Raji (cell line): Measurements from ENCODE around the gene S100G.

ENCODE experiments used
- POLR2A ChIP-seq: IDR thresholded peaks from 2 replicates; pipeline ENCODE4 v1.6.1; 2011; ENCODE audit warnings: low read depth, low read length, control low read depth; ENCODE audit not compliant: insufficient read depth

S100G gene

GRCh38 chrX:16683007-16683664 is 33.2 kb downstream of the S100G start:
- TF ChIP-seq POLR2A, result no peak

GRCh38 chrX:16687514-16687913 is 37.6 kb downstream of the S100G start:
- TF ChIP-seq POLR2A, result no peak

DNA sequence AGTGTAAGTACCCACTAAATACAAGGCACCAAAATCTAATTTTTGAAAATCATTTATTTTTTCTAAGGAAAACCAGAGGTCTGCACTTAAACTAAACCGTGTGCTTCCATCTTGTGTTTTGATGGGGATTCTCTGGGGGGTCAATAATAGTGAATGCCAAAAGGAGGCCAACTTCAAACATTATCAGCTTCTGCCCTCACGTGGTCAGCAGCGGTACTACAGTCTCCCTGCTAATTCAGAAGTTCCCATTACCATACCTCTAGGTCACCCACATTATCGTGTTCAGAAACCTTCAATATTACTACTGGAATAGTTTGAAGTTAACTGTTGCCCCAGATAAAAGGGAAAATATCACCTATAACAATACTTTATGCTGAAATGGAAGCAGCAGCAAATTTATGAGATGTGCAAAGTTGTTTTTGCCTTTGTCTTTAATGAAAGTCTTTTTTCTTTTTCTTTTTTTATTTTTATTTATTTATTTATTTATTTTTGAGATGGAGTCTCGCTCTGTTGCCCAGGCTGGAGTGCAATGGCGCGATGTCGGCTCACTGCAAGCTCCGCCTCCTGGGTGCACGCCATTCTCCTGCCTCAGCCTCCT is 45.2 kb downstream of the S100G start:
- no peak for TF ChIP-seq POLR2A

DNA sequence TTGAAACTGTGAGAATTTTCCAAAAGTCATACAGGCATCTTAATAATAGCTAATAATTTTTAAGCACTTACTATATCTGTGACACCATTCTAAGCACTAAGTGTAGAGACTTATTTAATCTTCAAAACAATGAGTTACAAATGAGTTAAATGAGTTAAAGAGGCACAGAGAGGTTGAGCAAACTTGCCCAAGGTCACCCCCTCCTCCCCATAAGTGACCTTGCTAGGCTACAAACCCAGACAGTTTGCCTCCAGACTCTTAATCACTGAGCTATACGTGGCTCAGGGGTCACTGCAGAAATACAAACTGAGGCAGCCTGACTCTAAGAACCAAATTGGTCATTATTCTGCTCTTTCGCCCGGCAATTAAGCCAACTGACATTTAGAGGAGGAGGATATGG is 47.0 kb downstream of the S100G start:
- TF ChIP-seq POLR2A, result no peak

DNA sequence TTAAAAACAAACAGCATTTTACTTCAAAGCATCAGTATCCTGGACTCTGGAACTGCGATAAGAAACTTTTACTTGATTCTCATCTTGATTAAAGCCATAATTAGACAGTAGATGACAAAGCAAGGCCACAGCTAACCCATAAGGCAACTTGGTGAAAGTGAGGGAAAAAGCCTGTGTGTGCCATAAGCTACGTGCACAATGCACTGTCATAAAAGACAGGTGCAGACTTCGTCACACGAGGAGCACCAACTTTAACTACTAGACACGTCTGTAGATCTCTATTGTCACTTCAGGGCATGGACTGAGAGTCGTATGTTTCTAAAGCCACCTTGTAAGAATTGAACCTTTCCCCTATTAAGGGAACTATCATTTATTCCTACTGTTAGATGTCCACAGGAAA is 49.4 kb downstream of the S100G start:
- TF ChIP-seq POLR2A, result no peak

GRCh38 chrX:16700734-16701133 is 50.8 kb downstream of the S100G start:
- no peak for TF ChIP-seq POLR2A

- TF ChIP-seq POLR2A, result no peak
Measured at GRCh38 chrX:16702700-16703599, 53.0 kb downstream of the S100G start.
